ENCODE measurements around the gene SF3B6. TPM values are rescaled to one million over a fixed set of nuclear protein-coding genes. Genes with fewer than 3 reads are reported as not detected.
A peak's percentile ranks its signal among the peaks of the same experiment; 100 is the strongest.
"Not testable (repeated sequence)": the region's sequence is repeated elsewhere in the genome, so short reads cannot be mapped to it uniquely, and the experiment has no call there.

The SF3B6 gene
- total RNA-seq, 1 experiment from 2014 or later: 184 TPM

DNA sequence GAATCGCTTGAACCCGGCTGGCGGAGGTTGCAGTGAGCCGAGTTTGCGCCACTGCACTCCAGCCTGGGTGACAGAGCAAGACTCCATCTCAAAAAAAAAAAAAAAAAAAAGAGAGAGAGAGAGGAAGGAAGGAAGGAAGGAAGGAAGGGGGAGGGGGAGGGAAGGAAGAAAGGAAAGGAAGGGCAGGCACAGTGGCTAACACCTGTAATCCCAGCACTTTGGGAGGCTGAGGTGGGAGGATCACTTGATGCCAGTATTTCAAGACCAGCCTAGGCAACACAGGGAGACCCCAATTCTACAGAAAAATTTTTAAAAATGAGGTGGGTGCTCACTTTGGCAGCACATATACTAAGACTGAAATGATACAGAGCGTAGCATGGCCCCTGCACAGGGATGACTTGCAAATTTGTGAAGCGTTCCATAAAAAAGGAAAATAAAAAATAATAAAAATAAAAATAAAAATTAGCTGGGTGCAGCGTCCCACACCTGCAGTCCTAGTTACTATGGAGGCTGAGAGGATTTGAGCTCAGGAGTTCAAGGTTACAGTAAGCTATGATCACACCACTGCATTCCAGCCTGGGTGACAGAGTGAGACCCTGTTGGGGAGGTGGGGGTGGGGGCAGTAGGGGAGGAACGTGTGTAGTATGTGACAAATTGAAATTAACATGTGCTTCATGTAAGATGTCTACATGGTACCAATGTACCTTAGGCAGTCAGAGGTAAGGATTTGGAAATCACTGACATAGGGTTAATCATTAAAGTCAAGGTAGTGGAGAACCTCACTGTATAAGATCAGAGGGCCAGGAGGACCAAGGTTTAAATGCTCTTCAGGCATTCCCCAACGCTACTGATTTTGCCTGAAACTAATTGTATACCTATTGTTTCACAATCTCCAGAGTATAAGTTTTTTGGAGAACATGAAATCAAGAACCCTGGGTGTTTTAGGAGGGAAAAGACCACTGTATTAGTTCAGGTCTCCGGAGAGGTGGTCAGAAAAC, 30.3 kb downstream of the SF3B6 start:
- Mint-ChIP-seq H3K36me3 (ENCODE audit: insufficient read depth, unreplicated experiment) (no peaks in the 10 kb centered on the region), H3K27ac (ENCODE audit: unreplicated experiment) (no peak overlapping the region), H3K4me3 (ENCODE audit: unreplicated experiment) (peak overlapping the region; percentile 86), H3K4me1 (ENCODE audit: low read depth, unreplicated experiment) (peaks cover 7% of the 10 kb centered on the region), H3K27me3 (ENCODE audit: insufficient read depth, unreplicated experiment) (no peaks in the 10 kb centered on the region), H3K9me3 (ENCODE audit: unreplicated experiment) (no peaks in the 10 kb centered on the region)
- no peaks in the 10 kb centered on the region for H3K36me3 ChIP-seq (ENCODE audit: control insufficient read depth, insufficient read depth, low read length)
- ChIA-PET CTCF (interaction anchor here (0.6 to 2.1 kb wide), 2 partner anchors 13 to 31 kb away, joined by 6 to 11 read pairs; partner anchors contain the start of gene SF3B6), POLR2A (no interaction called here)
- TF ChIP-seq, protein P1, sequence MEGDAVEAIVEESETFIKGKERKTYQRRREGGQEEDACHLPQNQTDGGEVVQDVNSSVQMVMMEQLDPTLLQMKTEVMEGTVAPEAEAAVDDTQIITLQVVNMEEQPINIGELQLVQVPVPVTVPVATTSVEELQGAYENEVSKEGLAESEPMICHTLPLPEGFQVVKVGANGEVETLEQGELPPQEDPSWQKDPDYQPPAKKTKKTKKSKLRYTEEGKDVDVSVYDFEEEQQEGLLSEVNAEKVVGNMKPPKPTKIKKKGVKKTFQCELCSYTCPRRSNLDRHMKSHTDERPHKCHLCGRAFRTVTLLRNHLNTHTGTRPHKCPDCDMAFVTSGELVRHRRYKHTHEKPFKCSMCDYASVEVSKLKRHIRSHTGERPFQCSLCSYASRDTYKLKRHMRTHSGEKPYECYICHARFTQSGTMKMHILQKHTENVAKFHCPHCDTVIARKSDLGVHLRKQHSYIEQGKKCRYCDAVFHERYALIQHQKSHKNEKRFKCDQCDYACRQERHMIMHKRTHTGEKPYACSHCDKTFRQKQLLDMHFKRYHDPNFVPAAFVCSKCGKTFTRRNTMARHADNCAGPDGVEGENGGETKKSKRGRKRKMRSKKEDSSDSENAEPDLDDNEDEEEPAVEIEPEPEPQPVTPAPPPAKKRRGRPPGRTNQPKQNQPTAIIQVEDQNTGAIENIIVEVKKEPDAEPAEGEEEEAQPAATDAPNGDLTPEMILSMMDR (IDR thresholded peaks at IDR 0.05; ENCODE audit: insufficient read depth in 1 of 2, low read depth in 1 of 2, low read length in 1 of 2, severe bottlenecking in 1 of 2, unreplicated experiment in 1 of 2): no peak
- peak overlapping the region; percentile 65 for H3K4me3 ChIP-seq (ENCODE audit: low read depth, low read length)
- no peak for DNase-seq
- H3K4me1 ChIP-seq: peaks cover 4% of the 10 kb centered on the region; the same call in 1 of the 2 replicates
- no peaks in the 10 kb centered on the region for H3K9me3 ChIP-seq
- intact Hi-C loops (cut with micrococcal nuclease; ENCODE audit: unreplicated experiment): no loop called here
- no peaks in the 10 kb centered on the region for H3K27me3 ChIP-seq (replicated peaks; ENCODE audit: control insufficient read depth, insufficient read depth, low read length)
- no TSS peak for BruUV-seq (replicated peaks)

DNA sequence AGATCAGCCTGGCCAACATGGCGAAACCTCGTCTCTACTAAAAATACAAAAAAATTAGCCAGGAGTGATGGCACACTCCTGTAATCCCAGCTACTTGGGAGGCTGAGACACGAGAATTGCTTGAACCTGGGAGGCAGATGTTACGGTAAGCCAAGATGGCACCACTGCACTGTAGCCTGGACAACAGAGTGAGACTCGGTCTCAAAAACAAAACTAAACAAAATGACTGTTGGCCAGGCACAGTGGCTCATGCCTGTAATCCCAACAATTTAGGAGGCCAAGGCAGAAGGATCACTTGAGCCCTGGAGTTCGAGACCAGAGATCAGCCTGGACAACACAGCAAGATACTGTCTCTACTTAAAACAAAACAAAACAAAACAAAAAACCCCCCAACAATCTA, 33.0 kb downstream of the SF3B6 start:
- POLR2A ChIA-PET; H3K27ac Mint-ChIP-seq (ENCODE audit: unreplicated experiment); H3K9me3 ChIP-seq; intact Hi-C loops (cut with micrococcal nuclease; ENCODE audit: unreplicated experiment); BruUV-seq (replicated peaks); H3K36me3 Mint-ChIP-seq (ENCODE audit: insufficient read depth, unreplicated experiment); H3K4me1 Mint-ChIP-seq (ENCODE audit: low read depth, unreplicated experiment); H3K27me3 ChIP-seq (replicated peaks; ENCODE audit: control insufficient read depth, insufficient read depth, low read length); CTCF ChIA-PET; DNase-seq; H3K27me3 Mint-ChIP-seq (ENCODE audit: insufficient read depth, unreplicated experiment); H3K9me3 Mint-ChIP-seq (ENCODE audit: unreplicated experiment); H3K4me3 ChIP-seq (ENCODE audit: low read depth, low read length); H3K36me3 ChIP-seq (ENCODE audit: control insufficient read depth, insufficient read depth, low read length); H3K4me1 ChIP-seq; H3K4me3 Mint-ChIP-seq (ENCODE audit: unreplicated experiment): not testable (repeated sequence)

DNA sequence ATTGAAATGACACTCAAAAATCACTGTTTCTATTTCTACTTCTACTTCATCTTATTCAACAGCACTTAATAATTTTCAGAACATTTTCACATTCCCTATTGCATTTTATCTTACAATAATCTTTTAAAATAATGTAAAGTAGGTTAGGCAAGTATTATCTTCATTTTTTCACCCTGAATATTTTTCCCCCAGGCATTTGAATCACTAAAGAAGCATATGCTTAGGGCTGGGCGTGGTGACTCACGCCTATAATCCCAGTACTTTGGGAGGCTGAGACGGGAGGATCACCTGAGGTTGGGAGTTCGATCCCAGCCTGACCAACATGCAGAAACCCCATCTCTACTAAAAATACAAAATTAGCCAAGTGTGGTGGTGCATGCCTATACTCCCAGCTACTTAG, 35.6 kb downstream of the SF3B6 start:
- H3K27me3 Mint-ChIP-seq (ENCODE audit: insufficient read depth, unreplicated experiment): no peaks in the 10 kb centered on the region
- H3K36me3 Mint-ChIP-seq (ENCODE audit: insufficient read depth, unreplicated experiment): no peaks in the 10 kb centered on the region
- H3K36me3 ChIP-seq (ENCODE audit: control insufficient read depth, insufficient read depth, low read length): no peaks in the 10 kb centered on the region
- DNase-seq: no peak
- CTCF ChIA-PET: no interaction called here
- H3K4me3 ChIP-seq (ENCODE audit: low read depth, low read length): no peak overlapping the region
- no TSS peak for BruUV-seq (replicated peaks)
- POLR2A ChIA-PET: no interaction called here
- no peak overlapping the region for H3K27ac Mint-ChIP-seq (ENCODE audit: unreplicated experiment)
- TF ChIP-seq, protein P1 (IDR thresholded peaks at IDR 0.05; ENCODE audit: insufficient read depth in 1 of 2, low read depth in 1 of 2, low read length in 1 of 2, severe bottlenecking in 1 of 2, unreplicated experiment in 1 of 2): no peak
- no peaks in the 10 kb centered on the region for H3K9me3 ChIP-seq
- intact Hi-C loops (cut with micrococcal nuclease; ENCODE audit: unreplicated experiment): no loop called here
- no peak overlapping the region for H3K4me3 Mint-ChIP-seq (ENCODE audit: unreplicated experiment)
- no peaks in the 10 kb centered on the region for H3K27me3 ChIP-seq (replicated peaks; ENCODE audit: control insufficient read depth, insufficient read depth, low read length)
- no peaks in the 10 kb centered on the region for H3K9me3 Mint-ChIP-seq (ENCODE audit: unreplicated experiment)
- no peaks in the 10 kb centered on the region for H3K4me1 ChIP-seq
- H3K4me1 Mint-ChIP-seq (ENCODE audit: low read depth, unreplicated experiment): peaks cover 7% of the 10 kb centered on the region
